SK-N-SH treated with all-trans-retinoic acid at 6 μM for 48 hours (cell line): ENCODE results near the gene ABL2.

Experiments
- ATAC-seq: fragments of 200-7000 bp; cut with Tn5 transposase; 3 replicates; pipeline ENCODE4 v1.9.1; 2020; ENCODE audit warnings: mild to moderate bottlenecking, moderate library complexity
- ARNTL ChIP-seq: fragments of 450-650 bp; formaldehyde crosslinking; IDR thresholded peaks from 2 replicates; pipeline ENCODE4 v1.5.0; 2020; ENCODE audit warnings: low read depth, mild to moderate bottlenecking, moderate library complexity, borderline replicate concordance
- BACH2 ChIP-seq: fragments of 250-450 bp; sonication (Bioruptor Pico); IDR thresholded peaks from 2 replicates; pipeline ENCODE4 v1.9.0; 2021; ENCODE audit warnings: mild to moderate bottlenecking, borderline replicate concordance
- ESRRG ChIP-seq: fragments of 250-450 bp; sonication (Bioruptor Pico); IDR thresholded peaks from 2 replicates; pipeline ENCODE4 v1.6.1; 2021; ENCODE audit warnings: mild to moderate bottlenecking
- GLIS3 ChIP-seq: fragments of 250-450 bp; sonication (Bioruptor Pico); IDR thresholded peaks from 2 replicates; pipeline ENCODE4 v1.5.0; 2020; ENCODE audit warnings: mild to moderate bottlenecking, moderate library complexity
- ISL1 ChIP-seq: fragments of 250-450 bp; sonication (Bioruptor Pico); IDR thresholded peaks from 2 replicates; pipeline ENCODE4 v2.1.2; 2022; ENCODE audit warnings: mild to moderate bottlenecking, moderate library complexity
- OSR1 ChIP-seq: fragments of 250-450 bp; sonication (Bioruptor Pico); IDR thresholded peaks from 2 replicates; pipeline ENCODE4 v1.8.0; 2022; ENCODE audit warnings: moderate library complexity, mild to moderate bottlenecking, inconsistent platforms
- PPARA ChIP-seq: fragments of 250-450 bp; sonication (Bioruptor Pico); IDR thresholded peaks from 2 replicates; pipeline ENCODE4 v1.5.0; 2020; ENCODE audit warnings: mild to moderate bottlenecking, borderline replicate concordance
- RARB ChIP-seq: fragments of 250-450 bp; sonication (Bioruptor Pico); IDR thresholded peaks from 2 replicates; pipeline ENCODE4 v1.8.0; 2021; ENCODE audit warnings: mild to moderate bottlenecking, moderate library complexity
- SNAI2 ChIP-seq: fragments of 250-450 bp; sonication (Bioruptor Pico); IDR thresholded peaks from 2 replicates; pipeline ENCODE4 v1.5.0; 2020; ENCODE audit warnings: mild to moderate bottlenecking, moderate library complexity
- TCF4 ChIP-seq: fragments of 250-450 bp; sonication (Bioruptor Pico); IDR thresholded peaks from 2 replicates; pipeline ENCODE4 v1.8.0; 2021; ENCODE audit warnings: mild to moderate bottlenecking, moderate library complexity, borderline replicate concordance
- TOX ChIP-seq: fragments of 250-450 bp; sonication (Bioruptor Pico); IDR thresholded peaks from 2 replicates; pipeline ENCODE4 v1.8.0; 2021; ENCODE audit warnings: mild to moderate bottlenecking, moderate library complexity, borderline replicate concordance
- ZC3H10 ChIP-seq: fragments of 250-450 bp; sonication (Bioruptor Pico); IDR thresholded peaks from 2 replicates; pipeline ENCODE4 v1.5.1; 2021; ENCODE audit warnings: mild to moderate bottlenecking, moderate library complexity
- ZFP3 ChIP-seq: fragments of 250-450 bp; sonication (Bioruptor Pico); IDR thresholded peaks from 2 replicates; pipeline ENCODE4 v1.5.0; 2020; ENCODE audit warnings: mild to moderate bottlenecking, moderate library complexity
- ZFP30 ChIP-seq: fragments of 450-650 bp; formaldehyde crosslinking; IDR thresholded peaks from 2 replicates; pipeline ENCODE4 v1.5.0; 2022; ENCODE audit warnings: mild to moderate bottlenecking, moderate library complexity
- ZNF565 ChIP-seq: fragments of 450-650 bp; formaldehyde crosslinking; conservative IDR thresholded peaks from 2 replicates; pipeline ENCODE4 v1.5.0; 2020; ENCODE audit warnings: low read depth, mild to moderate bottlenecking, moderate library complexity
- ZNF70 ChIP-seq: fragments of 450-650 bp; formaldehyde crosslinking; IDR thresholded peaks from 2 replicates; pipeline ENCODE4 v1.5.0; 2020; ENCODE audit warnings: mild to moderate bottlenecking, moderate library complexity
- ZNF8 ChIP-seq: fragments of 450-650 bp; formaldehyde crosslinking; IDR thresholded peaks from 2 replicates; pipeline ENCODE4 v1.5.0; 2020; ENCODE audit warnings: mild to moderate bottlenecking, moderate library complexity
- TF ChIP-seq, protein P1 (sequence below): fragments of 250-450 bp; sonication (Bioruptor Pico); IDR thresholded peaks from 2 replicates; pipeline ENCODE4 v1.5.1; 2020; ENCODE audit warnings: low read depth, mild to moderate bottlenecking, moderate library complexity
- TF ChIP-seq, protein P2 (sequence below): fragments of 250-450 bp; sonication (Bioruptor Pico); IDR thresholded peaks from 2 replicates; pipeline ENCODE4 v1.8.0; 2021; ENCODE audit warnings: low read depth, mild to moderate bottlenecking, moderate library complexity, borderline replicate concordance
- TF ChIP-seq, protein P3 (sequence below): fragments of 250-450 bp; sonication (Bioruptor Pico); IDR thresholded peaks from 2 replicates; pipeline ENCODE4 v1.5.1; 2021; ENCODE audit warnings: mild to moderate bottlenecking, moderate library complexity
- TF ChIP-seq, protein P4 (sequence below): fragments of 250-450 bp; sonication (Bioruptor Pico); IDR thresholded peaks from 2 replicates; pipeline ENCODE4 v1.8.0; 2020; ENCODE audit warnings: mild to moderate bottlenecking, moderate library complexity, borderline replicate concordance

ABL2 gene

DNA sequence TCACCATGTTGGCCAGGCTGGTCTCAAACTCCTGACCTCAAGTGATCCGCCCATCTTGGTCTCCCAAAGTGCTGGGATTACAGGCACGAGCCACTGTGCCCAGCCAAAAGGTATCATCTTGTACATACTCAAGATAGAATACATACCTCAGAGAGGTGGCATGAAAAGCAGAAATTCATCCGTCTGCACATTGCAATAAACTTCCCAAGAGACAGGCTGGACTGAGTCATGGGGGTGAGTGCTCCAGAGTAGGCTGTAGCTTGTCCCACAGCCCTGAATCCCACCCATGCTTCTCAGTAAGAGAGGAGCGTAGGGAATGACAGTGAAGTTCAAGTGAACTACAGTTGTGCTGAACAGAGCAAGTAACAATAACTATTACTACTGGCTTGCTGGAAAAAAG lies 127.9 kb downstream of the ABL2 start:
- ATAC-seq, result no peak
- TF ChIP-seq ISL1 (CRISPR knock-in tag) (no peak), ZC3H10 (CRISPR knock-in tag) (no peak), ZFP30 (CRISPR knock-in tag) (no peak), ARNTL (CRISPR knock-in tag) (no peak), TCF4 (CRISPR knock-in tag) (no peak), GLIS3 (CRISPR knock-in tag) (no peak), ZNF8 (CRISPR knock-in tag) (no peak), PPARA (CRISPR knock-in tag) (no peak), SNAI2 (CRISPR knock-in tag) (no peak), ESRRG (CRISPR knock-in tag) (no peak), ZFP3 (CRISPR knock-in tag) (no peak), RARB (CRISPR knock-in tag) (no peak), OSR1 (no peak), TOX (CRISPR knock-in tag) (no peak)
- TF ChIP-seq, protein P1, sequence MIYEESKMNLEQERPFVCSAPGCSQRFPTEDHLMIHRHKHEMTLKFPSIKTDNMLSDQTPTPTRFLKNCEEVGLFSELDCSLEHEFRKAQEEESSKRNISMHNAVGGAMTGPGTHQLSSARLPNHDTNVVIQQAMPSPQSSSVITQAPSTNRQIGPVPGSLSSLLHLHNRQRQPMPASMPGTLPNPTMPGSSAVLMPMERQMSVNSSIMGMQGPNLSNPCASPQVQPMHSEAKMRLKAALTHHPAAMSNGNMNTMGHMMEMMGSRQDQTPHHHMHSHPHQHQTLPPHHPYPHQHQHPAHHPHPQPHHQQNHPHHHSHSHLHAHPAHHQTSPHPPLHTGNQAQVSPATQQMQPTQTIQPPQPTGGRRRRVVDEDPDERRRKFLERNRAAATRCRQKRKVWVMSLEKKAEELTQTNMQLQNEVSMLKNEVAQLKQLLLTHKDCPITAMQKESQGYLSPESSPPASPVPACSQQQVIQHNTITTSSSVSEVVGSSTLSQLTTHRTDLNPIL, result no peak
- TF ChIP-seq, protein P2, sequence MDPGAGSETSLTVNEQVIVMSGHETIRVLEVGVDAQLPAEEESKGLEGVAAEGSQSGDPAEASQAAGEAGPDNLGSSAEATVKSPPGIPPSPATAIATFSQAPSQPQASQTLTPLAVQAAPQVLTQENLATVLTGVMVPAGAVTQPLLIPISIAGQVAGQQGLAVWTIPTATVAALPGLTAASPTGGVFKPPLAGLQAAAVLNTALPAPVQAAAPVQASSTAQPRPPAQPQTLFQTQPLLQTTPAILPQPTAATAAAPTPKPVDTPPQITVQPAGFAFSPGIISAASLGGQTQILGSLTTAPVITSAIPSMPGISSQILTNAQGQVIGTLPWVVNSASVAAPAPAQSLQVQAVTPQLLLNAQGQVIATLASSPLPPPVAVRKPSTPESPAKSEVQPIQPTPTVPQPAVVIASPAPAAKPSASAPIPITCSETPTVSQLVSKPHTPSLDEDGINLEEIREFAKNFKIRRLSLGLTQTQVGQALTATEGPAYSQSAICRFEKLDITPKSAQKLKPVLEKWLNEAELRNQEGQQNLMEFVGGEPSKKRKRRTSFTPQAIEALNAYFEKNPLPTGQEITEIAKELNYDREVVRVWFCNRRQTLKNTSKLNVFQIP (CRISPR knock-in tag), result no peak
- TF ChIP-seq, protein P3, sequence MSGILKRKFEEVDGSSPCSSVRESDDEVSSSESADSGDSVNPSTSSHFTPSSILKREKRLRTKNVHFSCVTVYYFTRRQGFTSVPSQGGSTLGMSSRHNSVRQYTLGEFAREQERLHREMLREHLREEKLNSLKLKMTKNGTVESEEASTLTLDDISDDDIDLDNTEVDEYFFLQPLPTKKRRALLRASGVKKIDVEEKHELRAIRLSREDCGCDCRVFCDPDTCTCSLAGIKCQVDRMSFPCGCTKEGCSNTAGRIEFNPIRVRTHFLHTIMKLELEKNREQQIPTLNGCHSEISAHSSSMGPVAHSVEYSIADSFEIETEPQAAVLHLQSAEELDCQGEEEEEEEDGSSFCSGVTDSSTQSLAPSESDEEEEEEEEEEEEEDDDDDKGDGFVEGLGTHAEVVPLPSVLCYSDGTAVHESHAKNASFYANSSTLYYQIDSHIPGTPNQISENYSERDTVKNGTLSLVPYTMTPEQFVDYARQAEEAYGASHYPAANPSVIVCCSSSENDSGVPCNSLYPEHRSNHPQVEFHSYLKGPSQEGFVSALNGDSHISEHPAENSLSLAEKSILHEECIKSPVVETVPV, result no peak

DNA sequence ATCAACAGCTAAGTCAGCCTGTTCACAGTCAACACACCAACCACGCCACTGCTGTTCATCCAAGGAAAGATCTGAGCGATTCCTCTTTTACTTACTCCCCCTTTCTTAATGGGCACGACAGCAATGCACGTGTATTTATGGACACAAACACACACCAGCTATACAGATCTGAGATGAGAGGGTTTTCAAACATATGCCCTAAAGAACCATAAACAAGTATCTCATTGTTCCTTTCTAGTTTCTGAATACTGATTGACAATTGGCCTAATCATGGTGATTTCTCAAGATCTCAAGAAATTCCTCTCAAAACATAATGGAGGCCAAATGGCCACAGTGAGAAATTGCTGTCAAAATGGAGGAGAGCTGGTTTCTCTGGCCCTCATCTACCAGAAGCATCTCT lies 129.6 kb downstream of the ABL2 start:
- no peak for ATAC-seq
- TF ChIP-seq ZC3H10 (CRISPR knock-in tag), result no peak
- no peak for TF ChIP-seq ZNF8 (CRISPR knock-in tag)
- no peak for TF ChIP-seq TOX (CRISPR knock-in tag)
- TF ChIP-seq, all 23 proteins: peak for 0

DNA sequence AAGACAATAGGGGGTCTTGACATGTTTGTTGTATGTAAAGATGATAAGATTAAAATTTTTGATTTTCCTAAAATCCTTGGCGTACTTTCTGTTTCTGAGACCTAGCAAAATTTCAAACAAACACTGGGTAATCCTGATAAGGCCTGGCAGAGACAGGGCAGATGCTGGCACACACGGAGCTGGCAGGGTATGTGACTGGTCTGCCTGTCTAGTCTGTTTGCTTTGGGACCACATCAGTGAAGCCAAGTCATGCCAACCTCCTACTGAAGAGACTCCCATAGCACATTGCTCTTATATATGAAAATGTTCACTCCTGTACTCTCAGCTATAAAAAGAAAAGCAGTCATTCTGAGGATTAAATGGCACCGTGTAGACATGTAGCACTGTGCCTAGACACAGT lies 133.6 kb downstream of the ABL2 start:
- TF ChIP-seq ZNF565 (CRISPR knock-in tag), result no peak
- TF ChIP-seq, all 23 proteins: peak for 0
- no peak for ATAC-seq

DNA sequence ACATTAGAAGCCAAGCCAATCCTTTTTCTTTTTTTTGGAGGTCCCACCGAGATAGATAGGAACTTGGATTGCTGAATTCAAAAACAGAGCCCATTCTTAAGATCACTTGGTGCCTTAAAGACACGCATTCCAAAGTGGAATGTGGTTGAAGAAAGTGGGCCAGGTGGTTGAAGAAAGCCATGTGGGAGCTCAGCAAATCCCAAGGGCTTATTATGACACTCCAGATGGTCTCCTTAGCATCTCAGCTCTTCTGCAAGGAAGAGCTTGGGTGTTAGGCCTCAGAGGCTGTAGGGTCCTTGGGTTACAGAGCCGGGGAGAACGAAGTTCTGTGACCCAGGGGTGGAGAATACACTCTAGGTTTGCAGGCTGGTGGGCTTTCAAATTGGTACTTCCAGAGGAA lies 134.1 kb downstream of the ABL2 start:
- ATAC-seq, result no peak
- TF ChIP-seq, protein P3, result no peak
- TF ChIP-seq, protein P2 (CRISPR knock-in tag), result no peak
- TF ChIP-seq ZNF8 (CRISPR knock-in tag), result no peak
- no peak for TF ChIP-seq OSR1
- TF ChIP-seq ZFP3 (CRISPR knock-in tag), result no peak
- TF ChIP-seq SNAI2 (CRISPR knock-in tag), result no peak
- no peak for TF ChIP-seq ESRRG (CRISPR knock-in tag)
- TF ChIP-seq ZNF70 (CRISPR knock-in tag), result no peak
- TF ChIP-seq ZC3H10 (CRISPR knock-in tag), result no peak
- TF ChIP-seq, protein P4, sequence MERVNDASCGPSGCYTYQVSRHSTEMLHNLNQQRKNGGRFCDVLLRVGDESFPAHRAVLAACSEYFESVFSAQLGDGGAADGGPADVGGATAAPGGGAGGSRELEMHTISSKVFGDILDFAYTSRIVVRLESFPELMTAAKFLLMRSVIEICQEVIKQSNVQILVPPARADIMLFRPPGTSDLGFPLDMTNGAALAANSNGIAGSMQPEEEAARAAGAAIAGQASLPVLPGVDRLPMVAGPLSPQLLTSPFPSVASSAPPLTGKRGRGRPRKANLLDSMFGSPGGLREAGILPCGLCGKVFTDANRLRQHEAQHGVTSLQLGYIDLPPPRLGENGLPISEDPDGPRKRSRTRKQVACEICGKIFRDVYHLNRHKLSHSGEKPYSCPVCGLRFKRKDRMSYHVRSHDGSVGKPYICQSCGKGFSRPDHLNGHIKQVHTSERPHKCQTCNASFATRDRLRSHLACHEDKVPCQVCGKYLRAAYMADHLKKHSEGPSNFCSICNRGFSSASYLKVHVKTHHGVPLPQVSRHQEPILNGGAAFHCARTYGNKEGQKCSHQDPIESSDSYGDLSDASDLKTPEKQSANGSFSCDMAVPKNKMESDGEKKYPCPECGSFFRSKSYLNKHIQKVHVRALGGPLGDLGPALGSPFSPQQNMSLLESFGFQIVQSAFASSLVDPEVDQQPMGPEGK (CRISPR knock-in tag), result no peak
- TF ChIP-seq, protein P1, result no peak
- TF ChIP-seq ZFP30 (CRISPR knock-in tag), result no peak
- no peak for TF ChIP-seq TOX (CRISPR knock-in tag)
- TF ChIP-seq RARB (CRISPR knock-in tag), result no peak
- TF ChIP-seq BACH2 (CRISPR knock-in tag), result no peak
- TF ChIP-seq ZNF565 (CRISPR knock-in tag), result no peak
